DOHH2 (cell line): Measurements from ENCODE around the gene PSTPIP1.

Experiments used
- H3F3A ChIP-seq: fragments of 200-600 bp; sonication (generic), shearing (Covaris generic); 2 replicates; pipeline ENCODE4 v1.6.0; 2016; ENCODE audit warnings: antibody characterized with exemption, mild to moderate bottlenecking; ENCODE audit not compliant: control insufficient read depth, insufficient read depth
- H3K27ac ChIP-seq: fragments of 200-600 bp; sonication (generic); 2 replicates; pipeline ENCODE4 v1.5.1; 2014; ENCODE audit warnings: low read depth, mild to moderate bottlenecking, low read length, moderate library complexity
- H3K27me3 ChIP-seq: fragments of 200-600 bp; sonication (generic); 2 replicates; pipeline ENCODE4 v1.6.1; 2014; ENCODE audit warnings: mild to moderate bottlenecking, low read length, mixed read lengths; ENCODE audit not compliant: control insufficient read depth
- H3K36me3 ChIP-seq: fragments of 200-600 bp; sonication (generic); 2 replicates; pipeline ENCODE4 v1.6.1; 2014; ENCODE audit warnings: mild to moderate bottlenecking, low read length, moderate library complexity, mixed read lengths; ENCODE audit not compliant: control insufficient read depth
- H3K4me1 ChIP-seq: fragments of 200-600 bp; sonication (generic); 2 replicates; pipeline ENCODE4 v1.6.1; 2014; ENCODE audit warnings: mild to moderate bottlenecking, low read length, mixed read lengths; ENCODE audit not compliant: control insufficient read depth
- H3K4me2 ChIP-seq: fragments of 200-600 bp; sonication (generic); 2 replicates; pipeline ENCODE4 v1.6.0; 2014; ENCODE audit warnings: mild to moderate bottlenecking, low read length, moderate library complexity
- H3K4me3 ChIP-seq: fragments of 200-600 bp; sonication (generic); 2 replicates; pipeline ENCODE4 v1.5.1; 2014; ENCODE audit warnings: mild to moderate bottlenecking, low read length, mixed read lengths
- H3K79me2 ChIP-seq: fragments of 200-600 bp; sonication (generic); 2 replicates; pipeline ENCODE4 v1.6.1; 2014; ENCODE audit warnings: mild to moderate bottlenecking, low read length, mixed read lengths; ENCODE audit not compliant: control insufficient read depth
- H3K9me2 ChIP-seq: fragments of 200-600 bp; sonication (generic); replicated peaks from 2 replicates; pipeline ENCODE4 v1.6.1; 2014; ENCODE audit warnings: mild to moderate bottlenecking, low read length, mixed read lengths; ENCODE audit not compliant: control insufficient read depth
- H3K9me3 ChIP-seq: fragments of 200-600 bp; sonication (generic); 2 replicates; pipeline ENCODE4 v1.6.1; 2014; ENCODE audit warnings: antibody characterized with exemption, low read length, mixed read lengths; ENCODE audit not compliant: control insufficient read depth, insufficient read depth
- H4K20me1 ChIP-seq: fragments of 200-600 bp; sonication (generic); 2 replicates; pipeline ENCODE4 v1.6.0; 2014; ENCODE audit warnings: low read depth, mild to moderate bottlenecking, antibody characterized with exemption, low read length, moderate library complexity; ENCODE audit not compliant: control insufficient read depth, insufficient read depth
- CTCF ChIP-seq: fragments of 200-600 bp; sonication (generic); IDR thresholded peaks from one replicate; pipeline ENCODE4 v1.5.1; 2014; ENCODE audit warnings: antibody characterized with exemption, mild to moderate bottlenecking, low read depth, low read length; ENCODE audit not compliant: poor library complexity, severe bottlenecking
- EZH2phosphoT487 ChIP-seq: fragments of 200-600 bp; sonication (generic); IDR thresholded peaks from 2 replicates; pipeline ENCODE4 v1.6.1; 2017; ENCODE audit warnings: borderline replicate concordance, mild to moderate bottlenecking, antibody characterized with exemption, low read length, moderate library complexity, mixed read lengths

The PSTPIP1 gene

GRCh38 chr15:76961268-76962011 is 33.5 kb upstream of the PSTPIP1 start:
- TF ChIP-seq CTCF (no peak), EZH2phosphoT487 (no peak)
- H3K79me2 ChIP-seq, result no peaks in the 10 kb centered on the region
- H3K9me3 ChIP-seq, result no peaks in the 10 kb centered on the region

GRCh38 chr15:76962337-76963013 is 32.5 kb upstream of the PSTPIP1 start:
- Histone ChIP-seq H3K36me3 (no peaks in the 10 kb centered on the region), H3K27me3 (peaks cover 41% of the 10 kb centered on the region), H3K79me2 (no peaks in the 10 kb centered on the region), H3K27ac (no peak overlapping the region), H3K4me2 (no peak overlapping the region), H3F3A (no peaks in the 10 kb centered on the region), H4K20me1 (no peaks in the 10 kb centered on the region), H3K9me3 (no peaks in the 10 kb centered on the region), H3K9me2 (no peaks in the 10 kb centered on the region), H3K4me3 (no peak overlapping the region), H3K4me1 (no peaks in the 10 kb centered on the region)
- TF ChIP-seq CTCF, result no peak
- TF ChIP-seq EZH2phosphoT487, result no peak

More at GRCh38 chr15:76961268-76962011, 33.5 kb upstream of the PSTPIP1 start:
- Histone ChIP-seq H3F3A (no peaks in the 10 kb centered on the region), H3K27ac (no peak overlapping the region), H3K9me2 (no peaks in the 10 kb centered on the region), H3K4me1 (no peaks in the 10 kb centered on the region), H3K4me3 (no peak overlapping the region), H4K20me1 (no peaks in the 10 kb centered on the region), H3K4me2 (no peak overlapping the region), H3K36me3 (no peaks in the 10 kb centered on the region), H3K27me3 (peaks cover 34% of the 10 kb centered on the region)

- Histone ChIP-seq H3K4me1 (no peaks in the 10 kb centered on the region), H3F3A (no peaks in the 10 kb centered on the region), H3K36me3 (no peaks in the 10 kb centered on the region), H3K9me2 (no peaks in the 10 kb centered on the region), H3K27me3 (peaks cover 41% of the 10 kb centered on the region), H3K4me2 (no peak overlapping the region), H3K9me3 (no peaks in the 10 kb centered on the region), H3K27ac (no peak overlapping the region), H3K4me3 (no peak overlapping the region), H3K79me2 (no peaks in the 10 kb centered on the region), H4K20me1 (no peaks in the 10 kb centered on the region)
- TF ChIP-seq EZH2phosphoT487 (no peak), CTCF (no peak)
These were observed 31.3 kb upstream of the PSTPIP1 start for GRCh38 chr15:76963596-76963995.
